ENCODE results near the gene TNFRSF18. TPM values are rescaled to one million over a fixed set of nuclear protein-coding genes. Genes with fewer than 3 reads are reported as not detected.

Gene TNFRSF18
- total RNA-seq, 4 donors from 2014 or later: 24.4 to 62.1 (median 33.5) TPM

- no peaks in the 10 kb centered on the region for H3K36me3 ChIP-seq
- no peaks in the 10 kb centered on the region for H3K9me3 ChIP-seq
- 76% methylated on average over 5 of the region's 12 CpGs for WGBS
These were observed 35.2 kb downstream of the TNFRSF18 start for GRCh38 chr1:1171161-1171545.

GRCh38 chr1:1170215-1171091 is 35.9 kb downstream of the TNFRSF18 start:
- no peaks in the 10 kb centered on the region for H3K36me3 ChIP-seq
- WGBS: 58% methylated on average over 18 of the region's 26 CpGs
- no peak for TF ChIP-seq POLR2AphosphoS5 (IDR thresholded peaks at IDR 0.05)
- no peak for TF ChIP-seq POLR2A (IDR thresholded peaks at IDR 0.05)
- TF ChIP-seq CTCF (IDR thresholded peaks at IDR 0.05): no peak
- TF ChIP-seq EP300 (IDR thresholded peaks at IDR 0.05): no peak
- H3K27me3 ChIP-seq: peaks cover 75% of the 10 kb centered on the region
- no peak overlapping the region for H3K27ac ChIP-seq
- peaks cover 20% of the 10 kb centered on the region for H3K4me1 ChIP-seq
- DNase-seq (ENCODE audit: low spot score in 2 of 2): peak in 1 of 2 donors; percentile 47
- H3K9me3 ChIP-seq: no peaks in the 10 kb centered on the region
- no peak overlapping the region for H3K4me3 ChIP-seq

More at GRCh38 chr1:1171161-1171545, 35.2 kb downstream of the TNFRSF18 start:
- Histone ChIP-seq H3K4me1 (peaks cover 13% of the 10 kb centered on the region), H3K27me3 (peaks cover 79% of the 10 kb centered on the region), H3K27ac (no peak overlapping the region), H3K4me3 (no peak overlapping the region)
- peak in 1 of 2 donors; percentile 60 for DNase-seq (ENCODE audit: low spot score in 2 of 2)
- no peak for TF ChIP-seq CTCF (IDR thresholded peaks at IDR 0.05)

GRCh38 chr1:1169429-1170214 is 36.8 kb downstream of the TNFRSF18 start:
- H3K9me3 ChIP-seq: no peaks in the 10 kb centered on the region
- H3K36me3 ChIP-seq: no peaks in the 10 kb centered on the region
- no peak overlapping the region for H3K27ac ChIP-seq
- H3K27me3 ChIP-seq: peaks cover 71% of the 10 kb centered on the region
- H3K4me1 ChIP-seq: peaks cover 25% of the 10 kb centered on the region
- TF ChIP-seq POLR2A (IDR thresholded peaks at IDR 0.05): no peak
- no peak for TF ChIP-seq POLR2AphosphoS5 (IDR thresholded peaks at IDR 0.05)
- TF ChIP-seq CTCF (IDR thresholded peaks at IDR 0.05): no peak
- no peak for TF ChIP-seq EP300 (IDR thresholded peaks at IDR 0.05)
- WGBS: 80% methylated on average over 17 of the region's 32 CpGs
- H3K4me3 ChIP-seq: no peak overlapping the region
- DNase-seq (ENCODE audit: low spot score in 2 of 2): peak in 1 of 2 donors; percentile 64

DNA sequence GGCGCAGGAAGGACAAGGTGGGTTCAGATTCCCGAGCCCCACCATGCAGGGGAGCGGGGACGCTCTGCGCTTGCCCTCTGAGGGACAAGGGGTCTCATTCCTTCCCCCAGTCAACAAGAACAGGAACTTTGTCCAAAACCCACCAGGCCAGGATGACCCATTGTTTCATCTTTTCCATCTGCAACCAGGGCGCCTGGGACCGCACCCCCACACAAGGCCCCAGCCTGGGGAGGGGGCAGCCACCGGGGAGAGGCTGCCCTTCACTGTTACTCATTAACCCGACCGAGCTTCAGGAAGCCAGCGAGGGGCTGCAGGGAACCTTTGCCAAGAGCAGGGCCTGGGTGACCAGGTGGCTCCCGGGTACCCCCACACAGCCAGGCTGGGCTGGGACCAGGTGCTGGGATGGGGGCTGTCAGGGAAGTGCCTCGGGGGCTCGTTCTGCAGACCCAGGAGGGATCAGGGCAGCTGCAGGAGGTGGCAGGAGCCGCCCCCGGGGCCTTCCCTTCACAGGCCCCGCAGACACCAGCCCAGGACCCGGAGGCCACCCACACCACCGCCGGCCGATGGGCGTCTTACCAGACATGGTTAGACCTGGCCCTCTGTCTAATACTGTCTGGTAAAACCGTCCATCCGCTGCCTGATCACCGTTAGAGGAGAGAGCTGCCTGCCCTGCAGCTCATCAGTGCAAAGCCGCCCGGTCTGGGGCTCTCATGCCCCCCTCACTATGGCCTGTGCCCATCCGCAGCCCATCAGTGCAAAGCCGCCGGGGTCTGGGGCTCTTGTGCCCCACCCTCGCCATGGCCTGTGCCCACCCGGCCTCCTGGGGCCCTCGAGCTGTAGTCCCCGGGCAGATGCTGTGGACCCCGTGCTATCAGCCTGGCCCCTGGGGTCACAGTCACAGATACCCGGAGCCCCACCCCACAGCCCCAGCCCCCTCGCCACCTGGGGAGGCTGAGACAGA is 37.7 kb downstream of the TNFRSF18 start:
- Histone ChIP-seq H3K36me3 (no peaks in the 10 kb centered on the region), H3K27ac (no peak overlapping the region), H3K4me3 (no peak overlapping the region), H3K4me1 (peaks cover 25% of the 10 kb centered on the region), H3K27me3 (peaks cover 67% of the 10 kb centered on the region), H3K9me3 (no peaks in the 10 kb centered on the region)
- WGBS: no CpG with 5 or more reads among the region's 37 CpGs
- TF ChIP-seq EP300 (IDR thresholded peaks at IDR 0.05) (no peak), POLR2A (IDR thresholded peaks at IDR 0.05) (no peak)
- peak in 1 of 2 donors; percentile 56 for DNase-seq (ENCODE audit: low spot score in 2 of 2)

DNA sequence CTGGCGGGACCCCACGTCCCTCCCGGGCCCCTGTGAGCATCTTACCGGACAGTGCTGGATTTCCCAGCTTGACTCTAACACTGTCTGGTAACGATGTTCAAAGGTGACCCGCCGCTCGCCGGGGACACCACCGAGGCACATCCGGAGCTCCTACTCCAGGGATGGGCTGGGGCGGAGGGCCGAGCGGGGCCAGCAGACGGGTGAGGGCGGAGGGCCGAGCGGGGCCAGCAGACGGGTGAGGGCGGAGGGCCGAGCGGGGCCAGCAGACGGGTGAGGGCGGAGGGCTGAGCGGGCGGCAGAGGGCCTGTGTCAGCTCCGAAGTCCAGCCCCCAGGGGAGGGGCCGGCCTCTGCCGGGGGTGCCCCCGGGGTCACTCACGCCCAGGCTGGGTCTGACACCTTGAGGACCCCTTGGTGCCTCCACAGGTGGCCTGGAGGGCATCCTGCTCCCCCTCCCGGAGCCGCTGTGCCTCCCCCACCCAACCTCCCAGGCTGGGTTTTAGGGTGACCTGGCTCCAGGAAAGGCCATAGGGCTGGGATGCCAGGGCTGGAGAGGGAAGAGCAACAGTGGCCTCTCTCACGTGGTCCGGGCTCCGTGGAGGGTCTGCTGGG is 38.4 kb downstream of the TNFRSF18 start:
- no peak overlapping the region for H3K4me3 ChIP-seq
- H3K4me1 ChIP-seq: peaks cover 25% of the 10 kb centered on the region
- H3K9me3 ChIP-seq: no peaks in the 10 kb centered on the region
- H3K27ac ChIP-seq: no peak overlapping the region
- H3K27me3 ChIP-seq: peaks cover 59% of the 10 kb centered on the region
- no peak for DNase-seq (ENCODE audit: low spot score in 2 of 2)
- H3K36me3 ChIP-seq: no peaks in the 10 kb centered on the region
- 81% methylated on average over 11 of the region's 36 CpGs for WGBS
- TF ChIP-seq POLR2A (IDR thresholded peaks at IDR 0.05): no peak
- no peak for TF ChIP-seq POLR2AphosphoS5 (IDR thresholded peaks at IDR 0.05)
